Gastrocnemius medialis (tissue), 4 donors: Measurements from ENCODE around the gene PRMT7. TPM values are rescaled to one million over a fixed set of nuclear protein-coding genes. Genes with fewer than 3 reads are reported as not detected.

Experiments
- ATAC-seq, 2 donors: fragments of 150-250 bp; one replicate each; pipeline ENCODE4 v1.9.1; 2016
- DNase-seq, 2 donors: peaks; one replicate each; pipeline ENCODE4 v3.0.0-alpha.2; 2019
- H3K27ac ChIP-seq, 4 donors: fragments of 200-600 bp; sonication (generic); 1 replicate in 1 of 4; 2 replicates in 3 of 4; pipeline ENCODE4 v1.5.1; 2016 to 2018; ENCODE audit warnings: mild to moderate bottlenecking in 2 of 4, moderate library complexity in 1 of 4
- H3K27me3 ChIP-seq, 3 donors: fragments of 200-600 bp; sonication (generic) in 2 of 3; 1 replicate in 1 of 3; 2 replicates in 2 of 3; pipeline versions ENCODE4 v1.5.1 to v1.6.0; 2016 to 2019; ENCODE audit warnings: mild to moderate bottlenecking in 1 of 3, moderate library complexity in 1 of 3
- H3K36me3 ChIP-seq, 2 donors: fragments of 200-600 bp; sonication (generic) in 1 of 2; one replicate each; pipeline ENCODE4 v1.5.1; 2017 to 2018
- H3K4me1 ChIP-seq, 2 donors: fragments of 200-600 bp; sonication (generic) in 1 of 2; one replicate each; pipeline ENCODE4 v1.5.1; 2016 to 2017; ENCODE audit warnings: mild to moderate bottlenecking in 2 of 2
- H3K4me3 ChIP-seq, 4 donors: fragments of 200-600 bp; sonication (generic) in 3 of 4; 1 replicate in 1 of 4; 2 replicates in 3 of 4; pipeline ENCODE4 v1.5.1; 2016 to 2019; ENCODE audit warnings: mild to moderate bottlenecking in 2 of 4
- H3K9me3 ChIP-seq, 3 donors: fragments of 200-600 bp; sonication (generic) in 2 of 3; 1 replicate in 1 of 3; 2 replicates in 2 of 3; pipeline ENCODE4 v1.5.1; 2016 to 2019
- CTCF ChIP-seq, 5 experiments: fragments of 450-650 bp in 3 of 5; fragments of 200-600 bp in 2 of 5; sonication (generic) in 2 of 5; IDR thresholded peaks in 4 of 5; conservative IDR thresholded peaks in 1 of 5; 1 replicate in 4 of 5; 2 replicates in 1 of 5; pipeline ENCODE4 v1.5.1; 2016 to 2019; ENCODE audit warnings: antibody characterized with exemption in 5 of 5, mild to moderate bottlenecking in 3 of 5, moderate library complexity in 3 of 5
- POLR2A ChIP-seq, 2 donors: fragments of 450-650 bp; IDR thresholded peaks; one replicate each; pipeline ENCODE4 v1.6.1; 2017; ENCODE audit warnings: antibody characterized with exemption in 2 of 2, mild to moderate bottlenecking in 2 of 2, moderate library complexity in 2 of 2
- in situ Hi-C, 4 donors: fragments of 200-750 bp; cut with MboI; loops; one replicate each; pipeline versions ENCODE4 v1.15.0 to v1.8.0; 2017; ENCODE audit warnings: low sequenced_read_pairs in 4 of 4
- intact Hi-C: fragments of 100-400 bp; cut with DNase I; formaldehyde crosslinking; loops from one replicate; pipeline ENCODE4 v1.15.1; 2023; ENCODE audit warnings: low total_unique reads
- total RNA-seq, 4 donors: library from RNA; depleted of rRNA; stranded (reverse); fragments of >200 nt; gene quantifications; one replicate each; pipeline versions ENCODE4 v1.1.0 to v1.2.3, GENCODE V29; 2016

The PRMT7 gene
- total RNA-seq, 4 donors from 2014 or later = 22.2 to 41.0 (median 32.8) TPM

DNA sequence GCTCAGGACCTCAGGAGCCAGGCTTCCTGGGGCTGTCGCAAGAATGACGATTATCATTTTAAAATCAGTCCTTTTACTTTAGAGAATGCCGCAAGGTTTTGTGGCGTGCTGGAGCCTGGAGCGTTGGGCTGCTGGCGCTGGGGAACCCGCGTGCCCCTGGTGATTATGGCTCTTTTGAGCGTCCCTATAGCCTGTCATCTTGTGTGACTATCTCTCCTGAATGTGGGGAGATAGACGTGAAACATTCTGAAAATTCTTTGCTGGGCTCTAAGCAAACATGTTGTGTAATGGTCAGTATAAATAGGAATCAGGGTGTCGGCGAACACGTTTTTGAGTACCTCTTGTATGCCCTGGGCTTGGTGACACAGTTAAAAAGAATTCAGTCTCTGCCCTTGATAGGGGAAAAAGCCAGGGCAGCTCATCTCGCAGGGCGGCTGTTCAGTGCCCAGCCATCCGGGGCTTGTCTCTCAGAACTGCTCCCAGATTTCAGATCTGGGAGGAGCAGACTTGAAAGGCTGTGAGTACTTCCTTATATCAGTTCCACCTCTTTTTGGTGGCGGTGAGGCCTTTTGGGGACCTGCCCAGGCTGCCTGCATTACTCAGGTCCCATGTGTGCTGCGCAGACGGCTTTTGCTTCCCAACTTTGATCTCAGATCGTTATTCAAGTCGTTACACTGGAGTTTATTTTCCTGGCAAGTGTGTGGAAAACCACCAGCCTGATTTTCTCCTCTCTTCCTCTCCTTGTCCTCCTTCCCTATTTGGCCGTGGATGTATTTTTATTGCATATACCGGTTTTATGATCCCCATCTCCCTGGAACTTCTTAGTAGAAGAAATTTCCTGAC lies 45.5 kb upstream of the PRMT7 start:
- in situ Hi-C loops = no loop called here
- peak; percentile 77 to 91 for DNase-seq
- peak; percentile 72 to 78 for ATAC-seq
- peak overlapping the region; percentile 95 to 100 (median 99) for H3K27ac ChIP-seq
- peak overlapping the region; percentile 84 to 96 (median 94) for H3K4me3 ChIP-seq
- H3K36me3 ChIP-seq = peaks cover 0 to 28% of the 10 kb centered on the region in 2 donors
- H3K27me3 ChIP-seq = no peaks in the 10 kb centered on the region
- H3K9me3 ChIP-seq = no peaks in the 10 kb centered on the region
- peaks cover 42 to 69% of the 10 kb centered on the region in 2 donors for H3K4me1 ChIP-seq
- TF ChIP-seq POLR2A (IDR thresholded peaks at IDR 0.05) (peak; percentile 66 to 90), CTCF (IDR thresholded peaks at IDR 0.05 in 4 of 5, conservative IDR thresholded peaks at IDR 0.05 in 1 of 5) (no peak)
- intact Hi-C loops = loop anchor here (2.0 kb wide), 1 partner anchor 18 kb away; no protein-coding TSS in a partner anchor

DNA sequence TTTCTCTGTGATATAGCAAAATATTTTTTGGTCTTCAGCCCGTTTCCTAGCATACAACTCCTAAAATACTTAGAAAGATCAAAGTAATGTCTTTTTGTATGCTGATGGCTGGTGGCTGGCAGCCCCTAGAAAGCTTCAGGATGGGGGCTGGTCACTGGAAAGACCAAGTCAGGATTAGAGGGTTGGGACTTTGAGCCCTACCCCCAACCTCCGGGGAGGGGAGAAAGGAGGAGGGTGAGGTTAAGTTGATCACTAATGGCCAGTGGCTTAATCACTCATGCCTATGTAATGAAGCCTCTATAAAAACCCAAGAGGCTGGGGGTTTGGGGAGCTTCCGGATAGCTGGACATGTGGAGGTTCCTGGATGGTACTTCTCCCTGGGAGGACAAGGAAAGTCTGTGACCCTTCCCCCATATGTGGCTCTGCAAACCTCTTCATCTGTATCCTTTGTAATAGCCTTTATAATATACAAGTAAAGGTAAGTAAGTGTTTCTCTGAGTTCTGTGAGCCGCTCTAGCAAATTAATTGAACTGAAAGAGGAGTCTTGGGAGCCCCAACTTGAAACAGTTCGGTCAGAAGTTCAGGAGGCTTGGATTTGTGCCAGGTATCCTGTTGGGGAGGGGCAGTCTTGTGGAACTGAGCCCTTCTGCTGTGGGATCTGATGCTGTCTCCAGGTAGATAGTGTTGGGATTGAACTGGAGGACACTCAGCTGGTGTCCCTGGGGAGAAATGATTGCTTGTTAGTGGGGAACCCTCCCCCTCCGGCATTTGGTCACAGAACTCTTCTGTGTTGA lies 43.0 kb upstream of the PRMT7 start:
- Histone ChIP-seq H3K4me3 (peak overlapping the region; percentile 41 to 96 (median 94)), H3K27ac (peak overlapping the region; percentile 95 to 100 (median 99)), H3K9me3 (no peaks in the 10 kb centered on the region), H3K4me1 (peaks cover 65 to 80% of the 10 kb centered on the region in 2 donors), H3K36me3 (peaks cover 0 to 31% of the 10 kb centered on the region in 2 donors), H3K27me3 (no peaks in the 10 kb centered on the region)
- peak in 1 of 2 donors; percentile 55 for DNase-seq
- in situ Hi-C loops = no loop called here
- intact Hi-C loops = no loop called here
- no peak for TF ChIP-seq POLR2A (IDR thresholded peaks at IDR 0.05)
- TF ChIP-seq CTCF (IDR thresholded peaks at IDR 0.05 in 4 of 5, conservative IDR thresholded peaks at IDR 0.05 in 1 of 5) = no peak
- ATAC-seq = no peak

DNA sequence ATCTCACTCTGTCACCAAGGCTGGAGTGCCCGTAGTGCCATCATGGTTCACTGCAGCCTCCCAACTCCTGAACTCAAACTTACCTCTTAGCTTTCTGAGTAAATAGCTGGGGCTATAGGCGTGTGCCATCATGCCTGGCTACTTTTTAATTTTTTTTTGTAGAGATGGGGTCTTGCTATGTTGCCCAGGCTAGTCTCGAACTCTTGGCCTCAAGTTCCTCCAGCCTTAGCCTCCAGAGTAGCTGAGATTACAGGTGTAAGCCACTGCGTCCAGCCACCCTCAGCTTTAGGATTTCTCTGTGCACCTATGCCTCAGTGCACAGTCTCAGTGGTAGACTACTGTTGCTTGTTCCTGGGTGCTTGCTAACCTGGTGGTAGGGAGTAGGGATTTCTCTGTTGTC lies 41.0 kb upstream of the PRMT7 start:
- DNase-seq = no peak
- no peak for ATAC-seq
- H3K9me3 ChIP-seq = no peaks in the 10 kb centered on the region
- H3K4me1 ChIP-seq = peaks cover 83 to 85% of the 10 kb centered on the region in 2 donors
- H3K27me3 ChIP-seq = no peaks in the 10 kb centered on the region
- intact Hi-C loops (no loop called here), in situ Hi-C loops (no loop called here)
- TF ChIP-seq POLR2A (IDR thresholded peaks at IDR 0.05) (no peak), CTCF (IDR thresholded peaks at IDR 0.05 in 4 of 5, conservative IDR thresholded peaks at IDR 0.05 in 1 of 5) (no peak)
- H3K27ac ChIP-seq = peak overlapping the region; percentile 95 to 100 (median 99)
- peak overlapping the region; percentile 15 to 96 (median 94) for H3K4me3 ChIP-seq
- peaks cover 0 to 51% of the 10 kb centered on the region in 2 donors for H3K36me3 ChIP-seq

DNA sequence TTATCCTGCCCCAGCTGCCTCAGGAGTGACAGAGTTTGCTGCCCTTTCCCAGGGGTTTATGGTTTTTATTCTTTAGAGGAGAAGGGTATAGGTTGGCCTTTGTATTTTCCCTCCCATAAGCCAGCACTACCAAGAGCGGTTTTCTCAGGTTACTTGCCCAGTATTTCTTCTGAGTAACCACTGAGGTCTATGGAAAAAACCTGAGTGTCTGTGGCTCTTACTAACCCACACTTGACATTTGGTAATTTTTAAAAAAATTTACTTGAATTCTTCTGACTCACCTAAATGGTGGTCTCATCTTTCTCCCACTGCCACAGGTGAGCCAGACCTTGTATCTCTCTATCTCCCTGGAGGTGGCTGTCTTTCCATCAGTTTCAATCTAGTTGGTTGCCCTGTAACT lies 40.5 kb upstream of the PRMT7 start:
- peaks cover 89 to 90% of the 10 kb centered on the region in 2 donors for H3K4me1 ChIP-seq
- H3K4me3 ChIP-seq = peak overlapping the region; percentile 15 to 96 (median 94)
- no peaks in the 10 kb centered on the region for H3K27me3 ChIP-seq
- peak overlapping the region; percentile 95 to 100 (median 99) for H3K27ac ChIP-seq
- peaks cover 0 to 57% of the 10 kb centered on the region in 2 donors for H3K36me3 ChIP-seq
- ATAC-seq (no peak), DNase-seq (no peak)
- TF ChIP-seq POLR2A (IDR thresholded peaks at IDR 0.05) = no peak
- no peaks in the 10 kb centered on the region for H3K9me3 ChIP-seq
- intact Hi-C loops = no loop called here
- in situ Hi-C loops = no loop called here
